ENCODE measurements around the gene HPN.
"Not testable (repeated sequence)": the region's sequence is repeated elsewhere in the genome, so short reads cannot be mapped to it uniquely, and the experiment has no call there.

The HPN gene

GRCh38 chr19:35009424-35010415 lies 31.8 kb upstream of the HPN start:
- DNase-seq = no peak

GRCh38 chr19:35011091-35011689 lies 30.3 kb upstream of the HPN start:
- DNase-seq = no peak

GRCh38 chr19:35011737-35012682 lies 29.5 kb upstream of the HPN start:
- no peak for DNase-seq

DNA sequence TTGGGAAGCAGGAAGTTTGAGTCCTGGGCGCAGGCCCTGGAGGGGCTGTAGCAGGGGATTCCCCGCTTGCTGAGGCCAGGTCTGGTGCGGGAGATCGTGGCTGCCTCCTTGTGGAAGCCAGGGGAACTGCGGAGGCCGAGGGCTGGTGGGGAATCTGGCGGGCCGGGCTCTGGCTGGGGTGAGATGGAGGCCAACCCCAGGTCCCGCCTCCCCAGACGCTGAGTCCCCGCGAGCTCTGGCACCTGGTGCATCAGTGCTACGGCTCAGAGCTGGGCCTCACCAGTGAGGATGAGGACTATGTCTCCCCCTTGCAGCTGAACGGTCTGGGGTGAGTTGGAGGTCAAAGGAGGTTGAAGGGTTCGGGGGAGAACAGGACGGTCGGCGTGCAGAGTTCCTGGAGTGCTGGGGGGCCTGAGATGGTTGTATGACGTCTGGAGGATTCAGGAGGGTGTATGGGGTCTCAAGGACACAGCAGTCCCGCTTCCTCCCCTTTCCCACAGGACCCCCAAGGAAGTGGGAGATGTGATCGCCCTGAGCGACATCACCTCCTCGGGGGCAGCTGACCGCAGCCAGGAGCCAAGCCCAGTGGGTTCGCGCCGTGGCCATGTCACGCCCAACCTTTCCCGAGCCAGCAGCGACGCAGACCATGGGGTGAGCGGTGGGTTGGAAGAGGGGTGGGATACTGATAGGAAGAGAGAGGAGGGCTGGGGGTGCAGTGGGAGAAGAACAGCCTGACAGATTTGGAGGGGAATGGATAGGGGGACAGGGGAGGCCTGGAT lies 28.3 kb upstream of the HPN start:
- no peak for DNase-seq

DNA sequence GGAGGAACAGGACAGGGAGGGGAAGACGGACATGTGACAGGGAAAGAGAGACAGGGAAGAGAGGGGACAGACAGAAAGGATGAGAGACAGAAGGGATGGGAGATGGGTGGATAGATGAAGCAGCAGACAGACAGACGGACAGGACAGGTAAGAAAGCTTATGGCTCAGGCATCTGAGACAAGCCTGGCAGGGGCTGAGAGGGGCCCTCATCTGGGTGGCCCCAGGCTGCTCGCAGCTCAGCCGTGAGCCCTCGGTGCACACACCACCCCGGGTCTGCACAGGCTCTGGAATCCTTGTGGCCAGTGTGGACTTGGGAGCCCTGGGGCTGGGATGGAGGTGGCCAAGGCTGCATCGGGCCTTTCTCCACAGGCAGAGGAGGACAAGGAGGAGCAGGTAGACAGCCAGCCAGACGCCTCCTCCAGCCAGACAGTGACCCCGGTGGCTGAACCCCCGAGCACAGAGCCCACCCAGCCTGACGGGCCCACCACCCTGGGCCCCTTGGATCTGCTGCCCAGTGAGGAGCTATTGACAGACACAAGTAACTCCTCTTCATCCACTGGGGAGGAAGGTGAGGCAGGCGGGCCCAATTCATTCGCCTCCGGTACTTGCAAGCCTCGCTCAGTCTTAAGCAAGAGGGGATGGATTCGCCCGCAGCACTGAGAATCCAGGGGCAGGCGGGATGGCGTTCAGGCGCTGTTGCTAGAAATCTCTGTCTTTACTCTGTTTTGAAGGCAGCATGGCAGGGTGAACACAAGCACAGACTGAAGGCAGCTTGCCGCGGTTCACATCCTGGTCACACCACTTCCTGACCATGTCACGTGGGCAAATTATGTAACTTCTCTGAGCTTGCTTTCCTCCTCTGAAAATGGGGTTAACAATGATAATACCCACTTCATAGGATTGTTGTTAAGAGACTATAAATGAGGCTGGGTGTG lies 27.4 kb upstream of the HPN start:
- DNase-seq = no peak

DNA sequence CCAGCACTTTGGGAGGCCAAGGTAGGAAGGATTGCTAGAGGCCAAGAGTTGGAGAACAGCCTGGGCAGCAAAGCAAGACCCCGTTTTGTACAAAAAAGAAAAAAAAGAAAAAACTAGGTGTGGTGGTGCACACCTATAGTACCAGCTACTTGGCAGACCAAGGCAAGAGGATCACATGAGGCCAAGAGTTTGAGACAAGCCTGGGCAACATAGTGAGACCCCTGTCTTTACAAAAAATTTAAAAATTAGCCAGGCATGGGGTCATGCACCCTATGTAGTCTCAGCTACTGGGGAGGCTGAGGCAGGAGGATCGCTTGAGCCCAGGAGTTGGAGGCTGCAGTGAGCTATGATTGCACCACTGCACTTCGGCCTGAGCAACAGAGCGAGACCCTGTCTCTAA lies 26.7 kb upstream of the HPN start:
- DNase-seq = not testable (repeated sequence)

DNA sequence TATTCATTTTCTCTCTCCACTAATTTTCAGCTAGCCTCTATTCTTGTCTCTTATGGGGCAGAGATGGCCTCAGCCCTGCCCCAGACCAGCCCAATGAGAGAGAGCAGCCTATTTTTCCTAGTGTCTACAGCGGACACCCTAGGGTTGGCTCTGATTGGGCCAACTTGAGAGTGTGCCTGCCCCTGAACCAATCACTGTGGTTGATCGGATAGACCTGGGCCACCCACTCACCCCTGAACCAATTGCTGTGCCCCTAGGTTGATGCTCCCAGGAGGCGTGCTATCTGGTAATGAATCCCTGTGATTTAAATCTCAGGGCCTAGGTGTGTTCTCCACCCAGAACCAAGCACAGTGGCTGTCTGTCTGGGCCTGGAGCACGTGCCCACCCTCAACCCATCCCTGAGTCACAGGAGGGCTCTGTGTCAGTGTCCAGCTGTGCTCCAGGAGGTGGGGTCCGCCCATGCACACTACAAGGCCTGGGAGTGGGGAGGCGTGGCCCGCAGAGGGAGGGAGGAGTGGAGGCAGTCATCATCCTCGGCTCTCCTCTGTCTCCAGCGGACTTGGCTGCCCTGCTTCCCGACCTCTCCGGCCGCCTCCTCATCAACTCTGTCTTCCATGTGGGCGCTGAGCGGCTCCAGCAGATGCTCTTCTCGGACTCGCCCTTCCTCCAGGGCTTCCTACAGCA lies 26.1 kb upstream of the HPN start:
- DNase-seq = no peak

- DNase-seq = no peak
These were observed 25.6 kb upstream of the HPN start for GRCh38 chr19:35015954-35016351.

- no peak for DNase-seq
These were observed 24.0 kb upstream of the HPN start for GRCh38 chr19:35017507-35017906.

DNA sequence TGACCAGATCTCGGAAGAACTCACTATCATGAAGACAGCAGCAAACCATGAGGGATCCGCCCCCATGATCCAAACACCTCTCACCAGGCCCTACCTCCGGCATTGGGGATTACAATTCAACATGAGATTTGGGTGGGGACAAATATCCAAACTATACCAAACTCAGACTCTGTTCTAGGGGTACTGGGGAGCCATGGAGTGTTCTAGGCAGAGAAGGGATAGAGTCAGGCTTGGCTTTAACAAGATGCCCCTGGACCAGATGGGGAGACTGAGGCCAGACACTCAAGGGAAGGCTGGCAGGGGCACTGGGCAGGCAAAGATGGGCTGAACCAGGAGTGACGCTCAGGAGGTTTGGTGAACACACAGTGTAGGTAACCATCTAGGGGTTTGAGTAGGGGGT lies 23.1 kb upstream of the HPN start:
- DNase-seq = no peak

DNA sequence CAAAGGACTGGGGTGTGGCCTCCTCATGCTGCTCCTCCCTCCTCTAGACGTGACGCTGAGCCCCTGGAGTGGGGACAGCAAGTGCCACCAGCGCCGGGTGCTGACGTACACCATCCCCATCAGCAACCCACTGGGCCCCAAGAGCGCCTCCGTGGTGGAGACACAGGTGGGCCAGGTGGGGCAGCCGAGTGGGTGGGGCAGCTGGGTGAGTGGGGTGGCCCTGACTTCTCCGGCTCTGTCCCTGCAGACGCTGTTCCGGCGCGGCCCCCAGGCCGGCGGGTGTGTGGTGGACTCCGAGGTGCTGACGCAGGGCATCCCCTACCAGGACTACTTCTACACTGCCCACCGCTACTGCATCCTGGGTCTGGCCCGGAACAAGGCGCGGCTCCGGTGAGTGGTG lies 22.4 kb upstream of the HPN start:
- no peak for DNase-seq

DNA sequence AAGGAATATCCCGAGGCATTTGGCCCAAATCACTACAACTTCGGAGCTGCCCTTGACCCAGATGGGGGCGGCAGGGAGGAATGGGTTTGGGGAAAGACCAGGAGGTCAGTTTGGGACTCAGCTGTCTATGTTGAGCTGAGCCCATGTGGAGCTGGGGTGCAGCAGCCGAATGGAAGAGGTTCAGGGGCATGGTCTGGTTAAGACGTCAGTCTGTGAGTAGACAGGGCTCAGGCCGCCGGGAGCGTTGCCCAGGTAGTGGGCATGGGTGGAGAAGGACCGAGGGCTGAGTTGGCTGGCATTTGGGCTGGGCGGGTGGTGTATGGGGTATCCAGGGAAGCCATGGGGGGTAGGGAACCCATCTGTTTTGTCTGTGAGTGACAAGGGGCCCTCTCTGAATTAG lies 20.5 kb upstream of the HPN start:
- no peak for DNase-seq

DNA sequence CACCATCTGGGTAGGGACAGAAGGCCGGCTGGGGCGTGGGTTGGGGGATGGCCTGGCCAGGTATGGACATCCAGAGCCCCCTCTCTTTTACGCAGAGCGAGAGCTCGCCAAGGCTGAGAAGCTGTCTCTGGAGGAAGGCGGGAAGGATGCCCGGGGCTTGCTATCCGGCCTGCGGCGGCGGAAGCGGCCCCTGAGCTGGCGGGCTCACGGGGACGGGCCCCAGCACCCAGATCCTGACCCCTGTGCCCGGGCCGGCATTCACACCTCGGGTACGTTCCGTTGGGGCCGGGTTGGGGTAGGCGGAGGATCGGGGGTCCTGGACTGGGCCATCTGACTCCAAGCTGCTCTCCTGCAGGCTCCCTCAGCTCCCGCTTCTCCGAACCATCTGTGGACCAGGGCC lies 19.9 kb upstream of the HPN start:
- DNase-seq = no peak

DNA sequence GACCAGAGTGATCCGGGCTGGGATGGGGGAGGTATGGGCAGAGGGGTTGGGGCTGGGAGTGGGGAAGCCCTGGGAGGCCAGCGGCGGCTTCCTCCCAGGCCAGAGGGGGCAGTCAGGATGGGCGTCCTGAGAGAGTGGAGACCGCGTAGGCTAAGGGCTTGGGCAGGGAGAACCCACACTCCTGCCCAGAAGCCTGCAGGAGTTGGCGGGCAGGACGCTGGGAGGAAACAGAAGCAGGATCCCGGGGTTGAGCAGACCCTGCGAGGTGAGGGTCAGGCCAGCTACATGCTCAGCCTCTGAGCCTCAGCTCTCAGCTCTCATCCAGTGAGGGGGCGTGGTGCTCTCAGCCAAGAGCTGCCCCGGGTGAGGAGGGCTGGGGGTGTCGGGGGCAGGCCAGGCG lies 19.1 kb upstream of the HPN start:
- no peak for DNase-seq

DNA sequence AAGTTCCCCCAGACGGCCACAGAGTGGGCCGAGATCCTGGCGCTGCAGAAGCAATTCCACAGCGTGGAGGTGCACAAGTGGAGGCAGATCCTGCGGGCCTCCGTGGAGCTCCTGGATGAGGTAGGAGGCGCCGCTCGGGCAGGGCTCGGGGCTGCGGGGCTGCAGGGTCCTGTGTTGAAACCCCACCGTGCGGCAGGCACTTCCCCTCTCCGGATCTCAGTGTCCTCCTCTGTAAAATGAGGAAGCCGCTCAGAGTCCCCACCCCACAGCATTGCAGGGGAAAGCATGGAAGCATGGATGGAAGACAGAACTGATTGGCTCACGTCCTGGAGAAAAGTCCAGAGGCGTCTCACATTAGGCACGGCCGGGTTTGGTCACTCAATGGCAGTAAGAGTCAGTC lies 18.1 kb upstream of the HPN start:
- no peak for DNase-seq

- DNase-seq = no peak
These were observed 17.4 kb upstream of the HPN start for GRCh38 chr19:35024095-35024494.

GRCh38 chr19:35025969-35026368 lies 15.6 kb upstream of the HPN start:
- no peak for DNase-seq

DNA sequence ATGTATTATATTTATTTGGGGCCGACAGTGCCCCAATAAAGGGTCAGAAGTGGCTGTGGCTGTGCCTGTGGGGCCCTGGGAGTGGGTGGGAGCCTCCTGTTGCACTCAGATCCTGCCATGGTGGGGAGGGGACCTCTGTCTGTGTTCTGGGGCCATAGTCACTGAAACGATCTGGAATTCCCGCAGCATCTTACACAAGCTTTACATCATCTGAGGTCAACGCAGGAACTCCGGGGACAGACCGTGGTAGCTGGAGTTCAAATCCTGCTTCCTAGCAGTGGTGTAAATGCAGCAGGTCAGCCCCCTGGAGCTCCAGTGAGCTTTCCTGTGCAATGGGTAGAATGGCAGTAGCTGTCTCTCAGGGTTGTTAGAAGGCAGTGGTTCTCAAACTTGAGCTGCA lies 15.1 kb upstream of the HPN start:
- no peak for DNase-seq

DNA sequence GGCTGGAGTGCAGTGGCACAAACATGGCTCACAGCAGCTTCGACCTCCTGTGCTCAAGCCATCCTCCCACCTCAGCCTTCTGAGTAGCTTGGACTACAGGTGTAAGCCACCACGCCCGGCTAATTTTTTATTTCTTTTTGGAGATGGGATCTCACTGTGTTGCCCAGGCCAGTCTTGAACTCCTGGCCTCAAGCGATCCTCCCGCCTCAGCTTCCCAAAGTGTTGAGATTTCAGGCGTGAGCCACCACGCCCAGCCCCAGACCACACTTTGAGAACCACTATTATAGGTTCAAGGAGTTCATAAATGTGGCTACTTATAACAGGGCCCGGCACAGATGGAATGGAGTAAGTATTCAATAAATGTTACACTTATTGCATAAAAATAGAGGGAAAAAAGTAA lies 14.5 kb upstream of the HPN start:
- no peak for DNase-seq

GRCh38 chr19:35027851-35028599 lies 13.5 kb upstream of the HPN start:
- DNase-seq = no peak

Measured in DMS 273 treated with DMSO at 0.1 percent for 48 hours (cell line).